ENCODE measurements around the gene RAB4A.

DNA sequence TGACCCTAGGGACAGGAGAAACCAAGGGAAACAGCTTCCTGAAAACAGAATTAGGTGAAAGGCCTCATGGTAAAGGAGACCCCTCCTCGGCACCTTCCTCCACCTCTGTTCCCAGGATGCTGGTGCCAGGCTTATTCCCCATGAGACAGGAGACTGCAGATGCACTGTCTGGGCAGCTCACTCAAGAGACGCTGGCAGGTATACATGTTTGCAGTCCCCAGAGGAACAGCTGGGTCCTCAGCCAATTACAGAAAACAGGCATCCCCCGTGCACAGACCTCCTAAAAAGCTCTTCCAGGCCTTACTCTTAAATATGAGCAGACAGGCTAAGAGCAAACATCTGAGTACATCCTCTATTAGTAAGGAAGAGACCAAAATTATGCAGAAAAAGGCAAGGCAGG lies 65.4 kb downstream of the RAB4A start:
- no peak for TF ChIP-seq FOXM1 (IDR thresholded peaks at IDR 0.05; ENCODE audit: low read depth, low read length)
- TF ChIP-seq, protein P1, sequence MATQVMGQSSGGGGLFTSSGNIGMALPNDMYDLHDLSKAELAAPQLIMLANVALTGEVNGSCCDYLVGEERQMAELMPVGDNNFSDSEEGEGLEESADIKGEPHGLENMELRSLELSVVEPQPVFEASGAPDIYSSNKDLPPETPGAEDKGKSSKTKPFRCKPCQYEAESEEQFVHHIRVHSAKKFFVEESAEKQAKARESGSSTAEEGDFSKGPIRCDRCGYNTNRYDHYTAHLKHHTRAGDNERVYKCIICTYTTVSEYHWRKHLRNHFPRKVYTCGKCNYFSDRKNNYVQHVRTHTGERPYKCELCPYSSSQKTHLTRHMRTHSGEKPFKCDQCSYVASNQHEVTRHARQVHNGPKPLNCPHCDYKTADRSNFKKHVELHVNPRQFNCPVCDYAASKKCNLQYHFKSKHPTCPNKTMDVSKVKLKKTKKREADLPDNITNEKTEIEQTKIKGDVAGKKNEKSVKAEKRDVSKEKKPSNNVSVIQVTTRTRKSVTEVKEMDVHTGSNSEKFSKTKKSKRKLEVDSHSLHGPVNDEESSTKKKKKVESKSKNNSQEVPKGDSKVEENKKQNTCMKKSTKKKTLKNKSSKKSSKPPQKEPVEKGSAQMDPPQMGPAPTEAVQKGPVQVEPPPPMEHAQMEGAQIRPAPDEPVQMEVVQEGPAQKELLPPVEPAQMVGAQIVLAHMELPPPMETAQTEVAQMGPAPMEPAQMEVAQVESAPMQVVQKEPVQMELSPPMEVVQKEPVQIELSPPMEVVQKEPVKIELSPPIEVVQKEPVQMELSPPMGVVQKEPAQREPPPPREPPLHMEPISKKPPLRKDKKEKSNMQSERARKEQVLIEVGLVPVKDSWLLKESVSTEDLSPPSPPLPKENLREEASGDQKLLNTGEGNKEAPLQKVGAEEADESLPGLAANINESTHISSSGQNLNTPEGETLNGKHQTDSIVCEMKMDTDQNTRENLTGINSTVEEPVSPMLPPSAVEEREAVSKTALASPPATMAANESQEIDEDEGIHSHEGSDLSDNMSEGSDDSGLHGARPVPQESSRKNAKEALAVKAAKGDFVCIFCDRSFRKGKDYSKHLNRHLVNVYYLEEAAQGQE (IDR thresholded peaks at IDR 0.05; ENCODE audit: low read depth, low read length) = no peak
- no peak for TF ChIP-seq POLR2AphosphoS5 (IDR thresholded peaks at IDR 0.05; ENCODE audit: low read length)
- TF ChIP-seq, protein P2, sequence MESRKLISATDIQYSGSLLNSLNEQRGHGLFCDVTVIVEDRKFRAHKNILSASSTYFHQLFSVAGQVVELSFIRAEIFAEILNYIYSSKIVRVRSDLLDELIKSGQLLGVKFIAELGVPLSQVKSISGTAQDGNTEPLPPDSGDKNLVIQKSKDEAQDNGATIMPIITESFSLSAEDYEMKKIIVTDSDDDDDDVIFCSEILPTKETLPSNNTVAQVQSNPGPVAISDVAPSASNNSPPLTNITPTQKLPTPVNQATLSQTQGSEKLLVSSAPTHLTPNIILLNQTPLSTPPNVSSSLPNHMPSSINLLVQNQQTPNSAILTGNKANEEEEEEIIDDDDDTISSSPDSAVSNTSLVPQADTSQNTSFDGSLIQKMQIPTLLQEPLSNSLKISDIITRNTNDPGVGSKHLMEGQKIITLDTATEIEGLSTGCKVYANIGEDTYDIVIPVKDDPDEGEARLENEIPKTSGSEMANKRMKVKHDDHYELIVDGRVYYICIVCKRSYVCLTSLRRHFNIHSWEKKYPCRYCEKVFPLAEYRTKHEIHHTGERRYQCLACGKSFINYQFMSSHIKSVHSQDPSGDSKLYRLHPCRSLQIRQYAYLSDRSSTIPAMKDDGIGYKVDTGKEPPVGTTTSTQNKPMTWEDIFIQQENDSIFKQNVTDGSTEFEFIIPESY (IDR thresholded peaks at IDR 0.05) = no peak
- no peak for TF ChIP-seq RCOR1 (conservative IDR thresholded peaks at IDR 0.05; ENCODE audit: low read depth, low read length)
- no peak for TF ChIP-seq POLR2A (IDR thresholded peaks at IDR 0.05; ENCODE audit: low read depth, low read length)
- TF ChIP-seq MTA3 (IDR thresholded peaks at IDR 0.05; ENCODE audit: borderline replicate concordance, low read length) = no peak
- TF ChIP-seq, protein P3, sequence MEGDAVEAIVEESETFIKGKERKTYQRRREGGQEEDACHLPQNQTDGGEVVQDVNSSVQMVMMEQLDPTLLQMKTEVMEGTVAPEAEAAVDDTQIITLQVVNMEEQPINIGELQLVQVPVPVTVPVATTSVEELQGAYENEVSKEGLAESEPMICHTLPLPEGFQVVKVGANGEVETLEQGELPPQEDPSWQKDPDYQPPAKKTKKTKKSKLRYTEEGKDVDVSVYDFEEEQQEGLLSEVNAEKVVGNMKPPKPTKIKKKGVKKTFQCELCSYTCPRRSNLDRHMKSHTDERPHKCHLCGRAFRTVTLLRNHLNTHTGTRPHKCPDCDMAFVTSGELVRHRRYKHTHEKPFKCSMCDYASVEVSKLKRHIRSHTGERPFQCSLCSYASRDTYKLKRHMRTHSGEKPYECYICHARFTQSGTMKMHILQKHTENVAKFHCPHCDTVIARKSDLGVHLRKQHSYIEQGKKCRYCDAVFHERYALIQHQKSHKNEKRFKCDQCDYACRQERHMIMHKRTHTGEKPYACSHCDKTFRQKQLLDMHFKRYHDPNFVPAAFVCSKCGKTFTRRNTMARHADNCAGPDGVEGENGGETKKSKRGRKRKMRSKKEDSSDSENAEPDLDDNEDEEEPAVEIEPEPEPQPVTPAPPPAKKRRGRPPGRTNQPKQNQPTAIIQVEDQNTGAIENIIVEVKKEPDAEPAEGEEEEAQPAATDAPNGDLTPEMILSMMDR (IDR thresholded peaks at IDR 0.05 in 2 of 3, conservative IDR thresholded peaks at IDR 0.05 in 1 of 3; ENCODE audit: control insufficient read depth in 2 of 3, extremely low read depth in 1 of 3, insufficient read depth in 1 of 3, low read depth in 3 of 3, low read length in 3 of 3) = no peak
- no peak for TF ChIP-seq SUZ12 (IDR thresholded peaks at IDR 0.05; ENCODE audit: unreplicated experiment)
- TF ChIP-seq, protein P4, sequence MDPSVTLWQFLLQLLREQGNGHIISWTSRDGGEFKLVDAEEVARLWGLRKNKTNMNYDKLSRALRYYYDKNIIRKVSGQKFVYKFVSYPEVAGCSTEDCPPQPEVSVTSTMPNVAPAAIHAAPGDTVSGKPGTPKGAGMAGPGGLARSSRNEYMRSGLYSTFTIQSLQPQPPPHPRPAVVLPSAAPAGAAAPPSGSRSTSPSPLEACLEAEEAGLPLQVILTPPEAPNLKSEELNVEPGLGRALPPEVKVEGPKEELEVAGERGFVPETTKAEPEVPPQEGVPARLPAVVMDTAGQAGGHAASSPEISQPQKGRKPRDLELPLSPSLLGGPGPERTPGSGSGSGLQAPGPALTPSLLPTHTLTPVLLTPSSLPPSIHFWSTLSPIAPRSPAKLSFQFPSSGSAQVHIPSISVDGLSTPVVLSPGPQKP (IDR thresholded peaks at IDR 0.05; ENCODE audit: low read depth, low read length) = no peak
- TF ChIP-seq SIN3A (IDR thresholded peaks at IDR 0.05; ENCODE audit: low read depth, low read length) = no peak
- TF ChIP-seq, protein P5, sequence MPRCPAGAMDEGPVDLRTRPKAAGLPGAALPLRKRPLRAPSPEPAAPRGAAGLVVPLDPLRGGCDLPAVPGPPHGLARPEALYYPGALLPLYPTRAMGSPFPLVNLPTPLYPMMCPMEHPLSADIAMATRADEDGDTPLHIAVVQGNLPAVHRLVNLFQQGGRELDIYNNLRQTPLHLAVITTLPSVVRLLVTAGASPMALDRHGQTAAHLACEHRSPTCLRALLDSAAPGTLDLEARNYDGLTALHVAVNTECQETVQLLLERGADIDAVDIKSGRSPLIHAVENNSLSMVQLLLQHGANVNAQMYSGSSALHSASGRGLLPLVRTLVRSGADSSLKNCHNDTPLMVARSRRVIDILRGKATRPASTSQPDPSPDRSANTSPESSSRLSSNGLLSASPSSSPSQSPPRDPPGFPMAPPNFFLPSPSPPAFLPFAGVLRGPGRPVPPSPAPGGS (IDR thresholded peaks at IDR 0.05; ENCODE audit: borderline replicate concordance, insufficient read depth, low read depth, low read length, poor library complexity, severe bottlenecking) = no peak
- TF ChIP-seq IKZF1 (conservative IDR thresholded peaks at IDR 0.05) = no peak
- TF ChIP-seq YY1 (IDR thresholded peaks at IDR 0.05; ENCODE audit: low read depth, low read length) = no peak
